GM15510 (cell line): Measurements from ENCODE around the gene CERS6.

Experiments
- POLR2A ChIP-seq: IDR thresholded peaks from 3 replicates; pipeline ENCODE4 v1.6.1; 2011; ENCODE audit warnings: borderline replicate concordance; ENCODE audit not compliant: insufficient read length; ENCODE audit errors: extremely low read depth

Gene CERS6

DNA sequence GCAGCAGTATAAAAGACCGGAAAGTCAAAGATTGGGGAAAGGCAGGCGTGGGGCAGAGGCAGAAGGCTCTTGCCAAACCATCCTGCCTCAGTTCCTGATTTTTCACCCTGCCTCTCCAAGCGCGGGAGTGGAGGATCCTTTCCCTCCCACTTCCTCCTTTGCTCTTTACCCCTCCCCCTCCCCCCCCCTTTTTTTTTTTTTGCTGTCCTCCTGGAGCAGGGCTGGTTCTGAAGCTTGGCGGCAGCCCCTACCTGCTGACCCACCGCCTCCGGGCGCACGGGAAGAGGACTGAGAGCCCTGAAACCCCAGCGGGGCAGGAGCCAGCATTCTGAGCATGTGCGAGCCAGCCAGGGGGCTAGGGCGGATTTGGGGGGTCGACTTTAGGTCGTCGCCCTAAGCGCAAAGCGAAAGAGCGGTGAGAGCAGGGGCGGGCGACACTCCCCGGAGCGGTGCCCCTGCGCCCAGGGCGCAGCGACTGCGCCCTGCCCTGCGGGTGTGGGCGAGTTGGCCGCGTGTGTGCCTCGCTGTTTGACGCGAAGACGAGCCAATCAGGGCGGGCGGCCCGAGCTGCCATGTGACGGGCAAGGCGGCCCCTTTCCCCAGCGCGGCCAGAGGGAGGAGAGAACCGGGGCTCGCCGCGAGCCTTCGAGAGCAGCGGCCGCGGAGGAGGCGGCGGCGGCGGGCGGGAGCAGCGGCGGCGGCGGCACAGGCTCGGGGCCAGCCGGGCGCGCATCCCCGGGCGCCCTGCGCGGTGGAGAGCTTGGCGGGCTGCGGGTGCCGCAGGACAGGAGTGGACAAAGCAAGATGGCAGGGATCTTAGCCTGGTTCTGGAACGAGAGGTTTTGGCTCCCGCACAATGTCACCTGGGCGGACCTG lies at the start of gene CERS6:
CERS6 (plus strand) TSS at position 628 of the 876 bp plus-strand sequence; CDS start at position 805, 177 bp downstream.
- TF ChIP-seq POLR2A, result peak; percentile 95

DNA sequence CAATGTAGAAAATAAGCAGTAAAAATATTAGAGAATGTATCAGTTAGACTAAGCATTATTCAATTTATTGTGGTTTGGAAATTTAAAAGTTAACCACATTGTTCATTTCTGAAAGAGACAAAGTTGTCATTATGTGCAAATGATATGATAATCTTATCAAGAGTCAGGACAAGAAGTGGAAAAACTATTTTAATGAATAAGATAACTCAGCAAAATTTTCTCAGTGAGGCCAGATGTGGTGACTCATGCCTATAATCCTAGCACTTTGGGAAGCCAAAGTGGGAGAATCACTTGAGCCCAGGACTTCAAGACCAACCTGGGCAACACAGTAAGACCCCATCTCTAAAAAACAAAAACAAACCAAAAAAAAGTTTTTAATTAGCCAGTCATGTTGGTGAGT lies 39.5 kb upstream of the CERS6 start:
- TF ChIP-seq POLR2A, result no peak

DNA sequence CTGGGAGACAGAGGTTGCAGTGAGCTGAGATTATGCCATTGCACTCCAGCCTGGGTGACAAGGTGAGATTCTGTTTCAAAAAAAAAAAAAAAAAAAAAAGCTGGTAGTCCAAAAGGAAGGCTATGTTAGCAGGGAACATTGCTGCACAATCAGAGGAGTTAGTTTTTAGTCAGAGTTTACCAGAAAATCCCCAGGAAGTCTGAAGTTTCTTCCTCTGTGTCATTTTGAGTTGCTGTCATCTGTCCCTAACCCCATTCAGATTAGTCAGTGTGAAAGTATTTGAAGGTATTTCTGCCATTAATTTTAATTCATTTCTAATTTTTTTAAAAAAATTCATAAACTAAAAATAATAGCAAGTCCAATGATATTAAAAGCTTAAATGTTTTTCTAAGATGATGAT lies 33.5 kb upstream of the CERS6 start:
- TF ChIP-seq POLR2A, result no peak

DNA sequence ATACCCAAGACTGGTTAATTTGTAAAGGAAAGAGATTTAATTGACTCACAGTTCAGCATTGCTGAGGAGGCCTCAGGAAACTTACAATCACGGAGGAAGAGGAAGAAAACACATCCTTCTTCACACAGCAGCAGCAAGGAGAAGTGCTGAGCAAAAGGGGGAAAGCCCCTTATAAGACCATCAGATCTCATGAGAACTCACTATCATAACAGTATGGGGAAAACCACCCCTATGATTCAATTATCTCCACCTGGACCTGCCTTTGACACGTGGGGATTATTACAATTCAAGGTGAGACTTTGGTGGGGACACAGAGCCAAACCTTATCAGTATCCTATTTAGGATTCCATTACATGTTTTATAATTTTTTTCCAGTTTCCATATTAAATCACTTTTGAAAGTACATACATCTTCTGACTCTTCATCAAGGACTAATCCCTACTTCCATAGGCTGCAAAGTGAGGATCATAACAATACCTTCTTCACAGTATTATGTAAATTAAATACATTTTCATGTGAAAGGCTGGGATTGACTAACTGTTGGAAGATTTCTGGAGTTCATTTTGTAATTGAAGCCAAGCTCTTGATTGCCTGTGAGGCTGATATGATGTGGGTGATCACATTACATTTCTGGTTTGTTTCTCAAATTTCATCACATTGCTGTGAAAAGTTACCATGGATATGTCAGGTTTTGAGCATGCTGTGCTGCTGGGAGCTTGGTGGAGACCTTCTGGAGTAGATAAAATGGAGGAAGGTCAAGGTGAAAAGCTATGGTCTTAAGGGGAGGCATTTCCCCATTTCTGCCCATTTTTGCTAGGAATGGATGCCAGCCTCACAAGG lies 31.7 kb upstream of the CERS6 start:
- no peak for TF ChIP-seq POLR2A

DNA sequence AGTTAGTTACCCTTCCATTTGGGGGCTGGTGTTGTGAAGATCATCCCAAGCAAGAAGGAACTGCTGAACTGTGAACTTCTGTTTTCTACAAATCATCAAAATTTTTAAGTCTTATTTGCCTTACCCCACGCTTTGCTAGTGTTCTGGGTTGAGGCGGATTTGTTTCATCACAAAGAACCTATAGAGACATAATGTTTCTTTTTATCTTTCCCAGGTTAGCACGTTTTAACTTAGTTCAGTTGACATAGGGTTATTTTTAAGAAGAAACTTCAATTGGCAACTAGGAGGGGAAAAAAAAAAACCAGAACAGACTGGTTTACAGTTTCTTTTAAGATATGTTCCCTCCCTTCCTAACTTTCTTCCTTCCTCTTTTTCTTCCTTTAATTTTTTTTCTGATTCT lies 31.1 kb upstream of the CERS6 start:
- TF ChIP-seq POLR2A, result no peak

GRCh38 chr2:168426861-168427260 lies 29.2 kb upstream of the CERS6 start:
- TF ChIP-seq POLR2A, result no peak

- TF ChIP-seq POLR2A, result no peak
Measured at GRCh38 chr2:168427451-168427850, 28.6 kb upstream of the CERS6 start.

DNA sequence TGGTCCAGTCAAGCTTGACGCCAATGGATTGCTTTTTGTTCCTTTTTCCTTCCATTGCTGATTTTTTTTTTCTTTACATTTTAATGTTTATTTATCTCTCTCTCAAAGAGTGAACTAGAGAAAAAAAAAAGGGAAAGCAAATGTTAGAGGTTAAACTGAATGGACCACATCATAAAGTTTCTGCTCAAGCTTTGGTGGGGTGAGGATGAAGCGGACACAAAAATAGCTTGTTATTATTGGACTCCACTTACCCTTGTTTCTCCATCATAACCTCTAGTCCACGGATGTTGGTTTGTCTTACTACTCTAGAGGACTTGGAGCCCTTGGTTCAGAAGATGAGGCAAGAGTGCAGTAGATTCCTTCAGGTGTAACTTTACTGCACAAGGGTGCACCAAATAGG lies 27.6 kb upstream of the CERS6 start:
- no peak for TF ChIP-seq POLR2A

DNA sequence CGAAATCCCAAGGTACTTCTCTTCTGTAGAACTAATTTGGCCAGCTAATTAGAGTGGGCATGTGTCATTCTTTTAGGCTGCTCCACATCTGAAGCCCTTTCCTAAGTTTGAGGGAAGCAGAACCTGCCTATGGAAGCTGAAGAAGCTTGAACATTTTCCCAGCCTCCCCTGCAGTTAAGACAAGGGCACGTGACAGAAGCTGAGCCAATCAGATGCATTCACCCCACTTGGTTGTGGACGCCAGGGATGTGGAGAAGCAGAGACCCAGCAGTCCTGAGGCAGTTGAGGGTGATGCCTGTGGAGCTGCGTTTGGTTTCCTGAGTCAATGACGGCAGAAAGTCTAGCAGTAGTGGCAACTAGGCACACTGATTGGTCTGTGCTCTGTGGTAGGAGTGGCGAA lies 26.1 kb upstream of the CERS6 start:
- TF ChIP-seq POLR2A, result no peak

DNA sequence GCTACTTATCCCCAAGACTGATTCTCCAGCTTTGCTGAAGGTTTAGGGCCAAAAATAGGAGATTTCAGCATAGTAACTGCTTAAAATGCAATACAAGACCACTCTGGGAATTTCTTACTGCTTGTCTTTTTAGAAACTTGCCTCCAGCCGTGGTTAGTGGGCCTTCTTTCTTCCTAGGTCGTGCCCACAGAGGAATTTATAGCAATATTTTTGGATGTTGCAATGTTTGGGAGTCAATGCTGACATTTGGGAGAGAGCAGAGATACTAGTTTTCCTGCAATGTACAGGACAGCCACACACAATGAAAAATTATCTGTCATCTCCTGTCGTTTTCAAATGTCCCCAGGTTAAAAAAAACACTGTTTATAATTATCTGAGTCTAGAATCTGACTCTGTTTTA lies 25.6 kb upstream of the CERS6 start:
- TF ChIP-seq POLR2A, result no peak

GRCh38 chr2:168431301-168432024 lies 24.6 kb upstream of the CERS6 start:
- TF ChIP-seq POLR2A, result no peak

DNA sequence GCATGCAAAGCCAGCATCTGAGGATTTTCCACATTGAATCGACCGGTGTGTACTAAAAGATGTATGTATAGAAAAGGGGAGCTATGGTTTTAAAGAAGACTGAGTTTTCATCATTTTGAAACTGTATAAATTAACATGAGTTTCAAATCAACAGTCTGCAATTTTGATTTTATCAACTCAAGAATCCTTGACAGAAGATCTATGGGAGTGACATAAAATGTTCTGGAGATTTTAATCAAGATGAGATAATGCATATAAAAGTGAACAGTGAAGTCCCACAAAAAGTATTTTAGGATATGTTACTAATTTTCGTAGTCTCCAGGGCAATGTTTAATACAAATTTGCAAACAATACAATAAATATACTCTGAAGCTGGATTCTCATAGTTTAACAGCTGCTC lies 24.0 kb upstream of the CERS6 start:
- TF ChIP-seq POLR2A, result no peak

DNA sequence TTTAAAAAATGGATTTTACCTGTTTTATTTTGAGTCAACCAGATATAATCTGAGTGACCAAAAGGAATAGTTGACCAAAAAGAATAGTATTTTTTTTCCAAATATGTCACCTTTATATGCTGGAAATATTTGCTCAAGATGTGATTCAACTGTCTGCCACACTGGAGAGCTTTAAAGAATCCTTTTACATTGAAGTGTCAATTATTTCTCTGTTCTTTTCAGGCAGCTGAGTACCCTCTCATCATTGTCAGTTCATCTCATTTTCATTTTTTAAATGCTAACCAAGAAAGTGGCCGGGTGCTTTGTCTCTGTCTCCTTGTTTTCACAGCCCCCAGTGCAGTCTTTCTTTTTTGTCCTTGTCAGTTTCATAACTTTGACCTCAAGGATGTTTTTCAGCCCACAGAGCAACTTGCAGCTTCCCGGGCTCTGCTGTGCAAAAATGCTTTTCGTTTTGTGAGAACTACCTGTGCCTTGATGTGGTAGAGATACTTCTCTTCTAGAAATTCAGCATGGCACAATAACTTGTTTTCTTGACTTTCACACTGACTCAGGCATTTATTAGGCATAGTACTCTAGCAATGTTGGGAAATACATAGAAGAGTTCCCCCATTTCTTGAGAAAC lies 23.4 kb upstream of the CERS6 start:
- TF ChIP-seq POLR2A, result no peak

DNA sequence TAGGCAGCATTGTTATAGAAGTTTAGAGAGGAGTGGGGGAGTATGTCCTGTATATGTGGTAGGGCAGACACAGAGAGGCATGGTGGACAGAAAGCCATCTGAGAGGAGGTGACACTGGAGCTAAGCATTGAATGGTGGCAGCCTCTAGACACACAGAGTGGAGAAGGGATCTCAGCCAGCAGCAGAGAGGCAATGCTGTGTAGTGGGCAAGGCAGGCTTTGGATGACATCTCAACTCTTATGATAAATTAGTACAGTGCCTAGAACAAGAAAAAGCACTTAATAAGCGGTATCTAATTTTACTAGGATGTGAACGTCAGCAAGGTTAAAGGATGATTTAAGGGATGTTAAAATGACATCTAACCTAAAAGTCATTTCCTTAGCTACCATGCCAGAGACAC lies 22.5 kb upstream of the CERS6 start:
- no peak for TF ChIP-seq POLR2A

DNA sequence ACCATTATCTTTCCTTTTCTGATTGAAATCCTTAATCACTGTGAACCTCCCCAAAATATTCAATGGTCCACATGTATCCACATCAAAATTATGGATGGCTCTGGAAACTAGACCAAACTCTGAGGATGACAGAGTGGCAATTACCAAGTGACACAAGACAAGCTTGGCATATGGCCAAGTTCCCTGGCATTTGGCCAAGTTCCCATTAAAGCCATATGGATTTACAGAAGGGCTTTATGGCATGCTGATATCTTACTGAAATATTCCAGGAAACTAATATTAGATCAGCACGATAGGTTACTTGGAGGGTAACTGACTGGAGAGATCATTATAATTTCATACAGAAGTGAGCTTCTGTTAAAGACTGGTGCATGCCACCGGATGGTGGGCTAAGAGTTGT lies 21.9 kb upstream of the CERS6 start:
- TF ChIP-seq POLR2A, result no peak

DNA sequence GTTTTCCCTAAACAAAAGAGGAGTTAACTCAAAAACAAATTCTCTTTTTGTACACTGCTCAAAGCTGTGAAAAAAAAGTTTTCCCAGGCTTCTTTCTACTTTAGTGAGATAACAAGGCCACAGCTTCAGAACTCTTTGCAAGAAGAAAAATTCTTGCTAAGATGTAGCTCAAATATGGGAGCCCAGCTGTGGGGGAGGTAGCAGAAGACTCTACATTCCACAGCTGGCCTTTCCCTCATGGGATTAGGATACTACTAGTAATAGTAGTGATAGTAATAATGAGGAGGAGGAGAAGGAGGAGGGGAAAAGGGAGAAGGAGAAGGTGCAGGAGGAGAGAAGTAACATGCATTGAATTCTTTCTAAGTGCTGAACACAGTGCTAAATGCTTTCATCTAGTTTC lies 19.2 kb upstream of the CERS6 start:
- no peak for TF ChIP-seq POLR2A

DNA sequence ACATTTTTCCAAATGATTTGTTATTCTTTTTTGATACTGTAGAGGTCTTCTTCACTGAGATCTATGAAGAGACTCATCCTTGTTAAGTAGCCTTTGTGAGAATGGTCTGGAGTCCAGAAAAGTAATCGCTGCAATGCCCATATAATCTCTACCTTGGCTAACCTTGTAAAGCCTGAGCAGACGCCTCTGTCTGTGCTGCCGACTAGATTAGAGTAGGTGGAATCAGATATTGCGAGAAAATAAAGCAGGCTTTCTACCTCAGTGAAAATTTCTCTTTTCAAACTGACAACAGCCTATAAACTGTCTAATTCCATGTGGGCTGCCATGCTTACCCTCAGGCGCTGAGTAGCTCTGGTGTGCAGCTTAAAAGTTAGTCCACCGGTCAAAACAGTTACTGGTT lies 17.5 kb upstream of the CERS6 start:
- TF ChIP-seq POLR2A, result no peak
